SK-N-SH (cell line): ENCODE data around the gene CCDC40.

Experiments used
- JUND ChIP-seq: IDR thresholded peaks from 2 replicates; pipeline ENCODE4 v1.4.0; 2012
- MXI1 ChIP-seq: IDR thresholded peaks from 2 replicates; pipeline ENCODE4 v1.6.1; 2012; ENCODE audit warnings: mild to moderate bottlenecking, low read depth, low read length, improper control_type of control experiment
- POLR2AphosphoS5 ChIP-seq: IDR thresholded peaks from 2 replicates; pipeline ENCODE4 v1.6.1; 2012; ENCODE audit warnings: low read depth, low read length
- TAF1 ChIP-seq: IDR thresholded peaks from 2 replicates; pipeline ENCODE4 v1.6.1; 2012; ENCODE audit warnings: low read depth, mild to moderate bottlenecking, low read length, moderate library complexity, borderline replicate concordance
- TF ChIP-seq, protein P1 (sequence below): fragments of 200-600 bp; sonication (generic); IDR thresholded peaks from 2 replicates; pipeline ENCODE4 v1.6.1; 2017; ENCODE audit warnings: antibody characterized with exemption, mild to moderate bottlenecking, moderate library complexity
- TF ChIP-seq, protein P2 (sequence below): fragments of 150-350 bp; IDR thresholded peaks from 2 replicates; pipeline ENCODE4 v1.6.1; 2017; ENCODE audit warnings: antibody characterized with exemption, low read length, low read depth, borderline replicate concordance
- TF ChIP-seq, protein P3 (sequence below): IDR thresholded peaks from 2 replicates; pipeline ENCODE4 v1.4.0; 2012; ENCODE audit warnings: low read depth, borderline replicate concordance

DNA sequence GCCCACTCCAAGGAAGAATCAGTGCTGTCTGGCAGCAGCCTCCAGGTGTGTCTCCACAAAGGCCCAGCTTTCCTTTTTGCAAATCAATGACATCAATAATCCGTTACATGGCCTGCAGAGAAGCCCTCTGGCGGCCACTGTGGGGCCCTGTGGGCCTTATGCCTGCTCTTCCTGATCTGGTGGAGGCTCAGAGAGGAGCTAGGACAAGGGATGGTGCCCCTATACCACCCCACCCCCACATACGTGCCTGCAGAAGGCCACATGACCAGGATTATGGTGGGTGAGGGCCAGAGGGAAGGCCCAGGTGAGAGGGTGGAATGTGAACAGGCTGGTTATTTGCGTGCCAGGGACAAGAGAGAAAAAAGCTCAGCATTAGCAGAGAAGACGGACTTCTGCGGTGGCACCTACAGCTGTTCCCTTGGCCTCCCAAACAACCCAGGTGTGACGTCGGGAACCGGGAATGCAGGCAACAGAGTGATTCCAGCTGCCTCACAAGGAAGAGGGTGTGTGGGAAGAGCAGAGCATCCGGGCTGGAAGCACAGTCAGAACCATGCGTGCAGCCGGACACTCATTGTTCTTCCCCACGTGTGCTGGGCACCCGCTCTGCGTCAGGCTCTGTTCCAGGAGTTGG lies 88.0 kb downstream of the CCDC40 start:
- TF ChIP-seq JUND (no peak), MXI1 (no peak), POLR2AphosphoS5 (no peak), TAF1 (no peak)
- TF ChIP-seq, protein P1, sequence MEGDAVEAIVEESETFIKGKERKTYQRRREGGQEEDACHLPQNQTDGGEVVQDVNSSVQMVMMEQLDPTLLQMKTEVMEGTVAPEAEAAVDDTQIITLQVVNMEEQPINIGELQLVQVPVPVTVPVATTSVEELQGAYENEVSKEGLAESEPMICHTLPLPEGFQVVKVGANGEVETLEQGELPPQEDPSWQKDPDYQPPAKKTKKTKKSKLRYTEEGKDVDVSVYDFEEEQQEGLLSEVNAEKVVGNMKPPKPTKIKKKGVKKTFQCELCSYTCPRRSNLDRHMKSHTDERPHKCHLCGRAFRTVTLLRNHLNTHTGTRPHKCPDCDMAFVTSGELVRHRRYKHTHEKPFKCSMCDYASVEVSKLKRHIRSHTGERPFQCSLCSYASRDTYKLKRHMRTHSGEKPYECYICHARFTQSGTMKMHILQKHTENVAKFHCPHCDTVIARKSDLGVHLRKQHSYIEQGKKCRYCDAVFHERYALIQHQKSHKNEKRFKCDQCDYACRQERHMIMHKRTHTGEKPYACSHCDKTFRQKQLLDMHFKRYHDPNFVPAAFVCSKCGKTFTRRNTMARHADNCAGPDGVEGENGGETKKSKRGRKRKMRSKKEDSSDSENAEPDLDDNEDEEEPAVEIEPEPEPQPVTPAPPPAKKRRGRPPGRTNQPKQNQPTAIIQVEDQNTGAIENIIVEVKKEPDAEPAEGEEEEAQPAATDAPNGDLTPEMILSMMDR: peak; percentile 42
- TF ChIP-seq, protein P2, sequence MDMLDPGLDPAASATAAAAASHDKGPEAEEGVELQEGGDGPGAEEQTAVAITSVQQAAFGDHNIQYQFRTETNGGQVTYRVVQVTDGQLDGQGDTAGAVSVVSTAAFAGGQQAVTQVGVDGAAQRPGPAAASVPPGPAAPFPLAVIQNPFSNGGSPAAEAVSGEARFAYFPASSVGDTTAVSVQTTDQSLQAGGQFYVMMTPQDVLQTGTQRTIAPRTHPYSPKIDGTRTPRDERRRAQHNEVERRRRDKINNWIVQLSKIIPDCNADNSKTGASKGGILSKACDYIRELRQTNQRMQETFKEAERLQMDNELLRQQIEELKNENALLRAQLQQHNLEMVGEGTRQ: no peak
- TF ChIP-seq, protein P3, sequence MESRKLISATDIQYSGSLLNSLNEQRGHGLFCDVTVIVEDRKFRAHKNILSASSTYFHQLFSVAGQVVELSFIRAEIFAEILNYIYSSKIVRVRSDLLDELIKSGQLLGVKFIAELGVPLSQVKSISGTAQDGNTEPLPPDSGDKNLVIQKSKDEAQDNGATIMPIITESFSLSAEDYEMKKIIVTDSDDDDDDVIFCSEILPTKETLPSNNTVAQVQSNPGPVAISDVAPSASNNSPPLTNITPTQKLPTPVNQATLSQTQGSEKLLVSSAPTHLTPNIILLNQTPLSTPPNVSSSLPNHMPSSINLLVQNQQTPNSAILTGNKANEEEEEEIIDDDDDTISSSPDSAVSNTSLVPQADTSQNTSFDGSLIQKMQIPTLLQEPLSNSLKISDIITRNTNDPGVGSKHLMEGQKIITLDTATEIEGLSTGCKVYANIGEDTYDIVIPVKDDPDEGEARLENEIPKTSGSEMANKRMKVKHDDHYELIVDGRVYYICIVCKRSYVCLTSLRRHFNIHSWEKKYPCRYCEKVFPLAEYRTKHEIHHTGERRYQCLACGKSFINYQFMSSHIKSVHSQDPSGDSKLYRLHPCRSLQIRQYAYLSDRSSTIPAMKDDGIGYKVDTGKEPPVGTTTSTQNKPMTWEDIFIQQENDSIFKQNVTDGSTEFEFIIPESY: no peak
